HUDEP-2 (cell line): ENCODE data around the gene FAM227A.

Experiments
- DNase-seq, 76 experiments: peaks; one replicate each; lab custom pipeline; 2025; ENCODE audit not compliant: unreplicated experiment in 76 of 76; lab: John Stamatoyannopoulos, UW

The FAM227A gene

DNA sequence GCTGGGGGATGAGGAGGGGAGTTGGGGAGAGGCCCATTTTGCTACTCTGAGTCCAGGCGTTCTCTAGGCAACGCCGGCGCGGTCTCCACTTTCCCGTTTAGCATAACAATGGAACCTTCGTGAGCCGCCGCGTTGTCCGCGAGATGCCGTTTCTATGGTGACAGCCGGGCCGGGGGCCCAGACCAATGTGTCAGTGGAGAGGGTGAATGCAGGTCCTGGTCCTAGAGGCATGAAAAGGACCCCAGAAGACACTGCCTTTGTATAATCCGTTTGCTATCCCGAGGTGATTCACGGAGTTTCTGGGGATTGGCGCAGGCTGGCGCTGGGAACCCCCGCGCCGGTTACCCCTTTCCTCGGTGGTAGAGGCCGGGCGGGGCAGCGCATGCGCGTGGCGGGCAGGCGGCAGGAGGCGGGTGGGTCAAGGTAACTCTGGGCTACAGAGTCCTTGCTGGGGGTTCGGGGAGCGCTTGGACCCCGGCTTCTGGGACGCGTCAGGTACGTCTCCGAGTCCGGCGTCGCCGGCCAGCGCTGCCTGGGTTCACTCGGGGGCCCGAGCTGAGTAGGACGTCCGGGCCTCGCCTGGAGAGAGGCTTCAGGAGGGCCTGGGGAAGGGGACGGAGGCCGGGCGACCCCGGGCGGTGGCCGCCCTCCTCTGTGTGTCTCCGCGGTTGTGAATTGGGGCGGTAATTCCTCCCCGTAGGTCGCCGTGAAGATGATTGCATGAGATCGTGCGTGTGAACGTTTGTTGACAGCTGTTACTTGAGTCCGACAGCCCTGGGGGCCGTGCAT lies at the start of gene FAM227A, which contains the start of gene CBY1:
Gene FAM227A (minus strand): TSS at position 137 of the 789 bp plus-strand sequence. CDS start 6,224 bp downstream, outside the sequence.
Gene CBY1 (plus strand): TSS at position 383 of the 789 bp plus-strand sequence. CDS start 11,417 bp downstream, outside the sequence.
- peak in 73 of 76 experiments; percentile 23 to 94 (median 81) for DNase-seq

DNA sequence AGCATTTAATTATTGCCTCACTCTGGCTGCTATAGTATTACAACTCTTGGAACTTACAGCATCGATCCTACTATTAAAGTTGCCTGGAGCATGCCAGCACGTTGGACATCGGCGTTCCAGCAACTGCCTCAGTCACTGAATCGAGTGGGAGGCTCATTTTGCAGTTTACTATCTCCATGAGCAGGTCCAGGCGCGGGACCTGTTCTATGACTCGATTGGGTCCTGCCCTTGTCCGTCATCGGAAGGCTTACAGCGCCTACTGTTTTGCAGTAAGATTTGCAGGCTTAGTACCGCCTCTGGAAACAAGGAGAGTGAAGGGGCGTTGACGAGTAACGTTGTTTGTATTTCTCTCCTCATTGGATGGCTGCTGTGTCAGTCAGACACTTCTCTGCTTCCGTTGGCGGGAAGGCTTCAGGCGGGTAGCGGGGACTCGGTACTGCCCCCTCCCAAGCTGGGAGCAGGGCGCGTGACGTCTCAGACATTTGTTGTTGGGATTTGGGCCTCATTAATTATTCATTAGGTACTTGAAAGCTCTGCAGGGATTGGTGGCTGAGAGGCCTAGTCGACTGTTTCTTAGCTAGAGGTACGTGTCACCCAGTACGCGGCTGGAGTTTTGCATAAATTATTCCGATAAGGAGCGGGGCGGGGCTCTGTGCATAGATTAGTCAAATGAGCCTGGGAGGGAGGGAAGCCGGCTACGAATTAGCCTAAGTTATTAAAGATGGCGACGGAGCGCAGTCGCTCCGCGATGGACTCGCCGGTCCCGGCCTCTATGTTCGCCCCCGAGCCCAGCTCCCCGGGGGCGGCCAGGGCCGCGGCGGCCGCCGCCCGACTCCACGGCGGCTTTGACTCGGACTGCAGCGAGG lies 49.3 kb upstream of the FAM227A start, which contains the start of gene GTPBP1:
Gene GTPBP1 (plus strand): TSS at position 710 of the 866 bp plus-strand sequence. CDS start 12 bp downstream, at position 722.
- peak in 75 of 76 experiments; percentile 67 to 100 (median 99) for DNase-seq

DNA sequence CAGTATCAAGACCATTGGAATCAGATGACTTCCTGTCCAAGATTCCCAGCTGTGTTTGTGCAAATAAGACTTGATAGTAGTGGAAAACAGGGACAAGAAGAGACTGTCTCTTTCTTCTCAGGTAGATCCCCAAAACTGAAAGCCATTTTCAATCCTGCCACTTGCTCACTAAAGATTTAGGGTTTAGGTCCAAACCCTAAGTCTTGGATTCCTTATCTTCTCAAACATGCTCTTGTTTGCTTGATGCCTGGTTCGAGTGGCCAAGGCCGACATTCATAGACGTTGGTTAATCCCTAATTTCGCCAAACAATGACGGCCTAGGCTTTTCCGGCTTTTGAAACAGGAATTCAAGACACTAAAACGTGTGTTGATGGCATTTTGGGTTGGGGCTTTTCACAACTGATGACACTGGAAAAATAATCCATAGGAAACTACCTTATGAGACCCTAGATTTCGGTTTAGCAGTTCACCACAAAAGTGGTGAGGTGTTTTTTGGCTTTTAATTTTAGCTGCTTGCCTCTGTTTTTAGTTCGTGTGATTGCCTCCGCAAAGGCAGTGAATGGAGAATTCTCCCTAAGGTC lies 48.6 kb upstream of the FAM227A start:
- DNase-seq, result peak in 3 of 76 experiments; percentile 14 to 42 (median 25)

DNA sequence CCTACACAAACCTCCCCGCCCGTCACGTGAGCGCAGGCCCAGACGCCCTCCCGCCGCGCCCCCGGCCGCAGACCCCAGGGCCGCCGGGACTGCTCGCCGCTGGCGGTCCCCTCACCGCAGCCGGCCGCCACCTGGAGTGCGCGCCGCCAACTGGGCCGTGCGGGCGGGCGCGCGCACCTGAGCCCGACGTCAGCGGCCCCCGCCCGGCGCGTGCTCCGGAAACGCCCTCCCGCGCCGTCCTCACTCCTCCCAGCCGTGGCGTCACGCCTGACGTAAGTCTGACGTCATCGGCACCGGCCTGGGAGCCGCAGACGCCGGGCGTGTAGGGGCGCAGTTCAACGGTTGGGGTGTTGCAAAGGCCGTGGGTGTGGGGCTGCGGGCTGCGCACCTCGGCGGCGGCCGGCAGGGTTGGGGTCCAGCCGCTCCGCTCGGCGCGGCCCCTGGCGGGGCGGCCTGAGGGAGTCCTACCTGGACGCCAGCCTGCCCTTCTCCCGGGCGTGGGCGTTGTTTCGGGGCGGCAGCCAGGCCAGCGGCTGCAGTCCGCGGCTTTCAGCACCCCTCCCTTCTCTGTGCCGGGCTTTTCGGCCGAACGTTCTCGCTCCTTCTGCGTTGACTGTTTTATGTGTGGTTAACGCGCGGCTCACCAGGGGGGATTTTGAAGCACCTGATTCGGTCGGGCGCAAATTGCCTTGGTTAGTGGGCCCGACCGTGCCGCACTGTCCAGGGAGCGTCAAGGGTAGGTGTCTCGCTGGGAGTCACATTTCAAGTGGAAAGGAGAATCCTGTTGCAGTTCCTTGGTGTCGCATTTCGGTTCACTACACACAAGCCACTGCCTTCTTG lies 44.8 kb upstream of the FAM227A start, which contains the start of gene JOSD1:
Gene JOSD1 (minus strand): TSS at position 155 of the 840 bp plus-strand sequence. CDS start 956 bp downstream, outside the sequence.
- peak in 74 of 76 experiments; percentile 61 to 96 (median 88) for DNase-seq

DNA sequence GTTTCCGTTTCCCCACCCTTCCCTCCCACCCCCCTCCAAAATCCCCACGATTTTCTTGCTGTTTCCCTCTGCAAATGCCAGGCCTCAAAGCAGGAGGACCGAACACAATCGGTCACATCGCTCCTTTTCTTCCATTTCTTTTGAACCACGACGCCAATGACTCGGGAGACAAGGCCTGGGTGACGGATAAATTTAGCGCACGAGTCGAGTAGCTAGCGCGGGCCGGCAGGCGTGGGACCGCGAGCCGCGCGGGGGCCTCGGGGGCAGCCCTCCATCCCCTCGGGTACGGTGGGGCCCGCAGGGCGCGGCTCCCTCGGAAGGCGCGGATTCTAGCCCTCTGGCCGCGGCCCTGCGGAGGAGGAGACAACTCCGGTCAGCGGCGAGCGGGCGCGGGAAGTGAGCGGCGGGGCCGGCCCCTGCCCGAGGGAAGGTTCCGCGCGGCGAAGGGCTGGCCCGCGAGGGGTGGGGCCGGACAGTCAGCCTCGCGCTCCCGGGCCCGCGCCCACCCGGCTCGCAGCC lies 44.1 kb upstream of the FAM227A start:
- DNase-seq, result peak in 24 of 76 experiments; percentile 29 to 69 (median 58)

DNA sequence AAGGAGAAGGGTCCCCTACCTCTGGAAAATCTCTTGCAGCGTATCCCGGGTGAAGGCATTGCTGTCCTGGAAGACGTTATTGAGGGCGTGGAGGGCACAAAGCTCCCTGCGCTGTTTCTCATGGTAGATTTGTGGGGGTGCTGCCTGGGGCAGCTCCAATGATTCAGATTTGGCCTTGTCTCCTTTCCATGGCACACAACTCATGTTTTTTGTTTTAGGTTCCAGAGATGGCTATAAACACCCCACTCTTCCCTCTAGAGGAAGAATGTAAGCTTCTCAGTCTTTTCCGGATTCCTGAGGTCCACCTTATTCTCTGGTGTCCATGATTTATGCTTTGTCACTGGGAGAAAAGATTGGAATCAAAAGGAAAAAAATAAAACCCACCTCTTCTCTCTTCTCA lies 43.6 kb upstream of the FAM227A start:
- DNase-seq, result no peak

DNA sequence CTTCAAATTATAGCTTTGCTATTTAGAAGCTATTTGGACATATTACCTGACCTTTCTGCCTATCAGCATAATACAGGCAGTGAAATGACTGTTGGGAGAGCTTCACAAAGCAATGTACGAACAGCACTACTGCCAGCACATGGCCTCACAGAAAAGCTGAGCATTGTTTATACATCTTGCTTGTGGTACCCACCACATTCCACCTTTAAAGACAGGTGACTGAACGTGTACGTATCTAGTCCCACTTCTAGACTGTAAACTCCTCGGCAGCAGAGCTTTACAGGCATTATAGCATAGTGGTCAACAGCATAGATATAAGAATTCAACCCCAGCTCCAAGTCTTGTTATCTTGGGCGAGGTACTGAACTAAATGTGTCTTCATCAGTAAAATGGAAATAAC lies 43.0 kb upstream of the FAM227A start:
- no peak for DNase-seq

DNA sequence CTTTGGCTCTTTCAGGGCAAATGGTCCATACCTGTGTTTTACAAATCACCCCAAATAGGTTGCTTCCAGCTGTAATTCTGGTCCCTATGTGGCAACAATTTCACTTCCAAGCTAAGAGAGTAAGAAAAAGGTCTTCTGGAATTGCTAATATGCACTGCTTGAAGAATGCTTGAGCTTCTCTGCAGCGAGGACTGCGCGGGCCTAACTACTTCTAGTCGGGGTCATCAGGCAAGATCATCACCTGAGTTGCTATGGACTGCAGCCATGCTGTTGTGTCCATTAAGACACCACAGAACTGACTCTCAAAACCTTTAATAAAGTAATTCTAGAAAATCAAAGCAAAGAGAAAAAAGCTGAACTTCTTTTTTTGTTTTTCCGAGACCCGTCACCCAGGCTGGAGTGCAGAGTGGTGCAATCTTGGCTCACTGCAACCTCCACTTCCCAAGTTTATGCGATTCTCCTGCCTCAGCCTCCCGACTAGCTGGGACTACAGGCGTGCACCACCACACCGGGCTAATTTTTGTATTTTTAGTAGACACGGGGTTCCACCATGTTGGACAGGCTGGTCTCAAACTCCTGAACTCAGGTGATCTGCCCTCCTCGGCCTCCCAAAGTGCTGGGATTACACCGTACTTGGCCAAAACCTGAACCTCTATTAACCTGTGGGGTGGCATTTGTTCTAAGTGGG lies 42.4 kb upstream of the FAM227A start:
- no peak for DNase-seq

DNA sequence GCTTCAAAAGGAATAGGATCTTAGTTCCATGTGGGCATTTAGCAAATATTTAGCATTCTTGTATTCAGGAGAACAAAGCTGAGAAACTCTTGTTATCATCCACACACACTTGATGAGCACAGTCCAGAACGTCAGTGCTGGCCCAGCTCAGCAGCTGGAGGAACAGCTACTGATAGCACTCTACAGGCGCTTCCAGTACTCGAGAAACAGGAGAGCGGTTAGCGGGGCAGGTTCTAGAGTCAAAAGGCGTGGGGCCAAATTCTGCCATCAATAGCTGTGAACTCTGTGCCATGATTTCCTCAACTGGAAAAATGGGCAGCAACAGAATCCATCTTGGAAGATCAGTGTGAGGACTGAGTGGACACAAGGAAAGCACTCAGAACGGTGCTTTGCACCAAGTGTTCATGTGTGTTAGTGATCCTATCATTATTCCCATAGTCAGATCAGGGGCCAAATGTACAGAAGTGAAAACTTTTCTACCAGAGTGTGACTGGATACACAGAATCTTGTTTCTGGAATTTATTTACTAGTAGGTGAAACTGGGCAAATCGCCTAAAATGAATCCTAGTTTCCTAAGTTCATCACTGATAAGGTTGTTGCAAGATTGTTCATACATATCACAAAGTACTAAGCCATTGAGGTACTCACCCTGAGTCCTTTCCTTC lies 41.4 kb upstream of the FAM227A start:
- DNase-seq, result peak in 67 of 76 experiments; percentile 21 to 78 (median 52)

DNA sequence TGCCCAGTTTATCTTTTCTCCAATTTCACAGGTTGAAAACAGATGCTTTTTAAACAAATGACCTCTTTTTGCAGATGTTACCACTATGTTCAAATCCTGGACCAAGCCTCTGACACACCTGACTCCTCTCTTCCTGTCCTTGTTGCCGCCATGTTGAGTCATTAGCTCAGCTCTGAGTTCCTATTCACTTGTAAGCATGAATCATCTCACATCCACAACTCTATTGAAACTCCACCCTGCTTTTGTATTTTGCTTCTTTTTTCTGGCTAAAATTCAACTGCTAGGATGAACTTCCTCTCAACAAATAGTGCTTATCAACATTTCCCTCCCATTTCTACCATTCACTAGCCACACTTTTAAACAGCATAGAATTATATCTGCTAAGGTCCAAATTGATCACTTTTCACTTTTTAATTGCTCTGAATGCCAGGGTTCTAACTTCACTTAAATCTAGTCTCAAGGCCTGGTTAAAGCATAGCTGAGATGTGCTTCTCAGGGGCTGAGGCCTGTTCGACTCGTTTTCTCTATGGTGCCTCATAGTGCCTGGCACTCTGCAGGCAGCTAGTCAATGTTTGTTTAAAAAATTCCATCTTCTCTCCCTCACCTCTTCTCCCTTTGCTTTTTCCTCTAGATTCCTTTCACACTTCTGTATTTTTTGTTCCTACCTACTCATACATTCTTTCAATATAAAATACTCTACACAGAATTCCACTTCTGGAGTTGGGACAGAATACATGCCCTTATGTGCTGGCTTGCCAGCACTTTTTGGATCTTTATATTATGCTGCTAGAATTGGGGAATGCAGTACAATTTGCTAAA lies 40.6 kb upstream of the FAM227A start:
- DNase-seq, result peak in 26 of 76 experiments; percentile 9 to 71 (median 38)

DNA sequence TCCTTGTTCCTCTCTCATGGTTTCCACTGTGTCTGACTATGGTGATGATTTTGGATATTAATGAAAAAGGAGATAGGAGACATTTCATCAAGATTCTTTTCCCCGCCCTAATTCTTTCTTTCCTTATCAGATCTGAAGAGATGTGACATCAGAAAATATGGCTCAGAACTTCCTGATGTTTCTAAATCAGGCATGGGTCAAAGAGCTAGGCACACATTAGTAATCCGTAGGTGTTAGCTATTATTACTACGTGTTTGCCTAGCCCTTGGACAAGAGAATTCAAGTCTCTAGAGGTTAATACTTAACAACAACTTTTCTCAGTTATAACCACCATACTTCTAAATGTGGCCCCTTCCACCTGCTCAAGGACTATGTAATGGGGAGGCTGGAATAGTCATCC lies 38.7 kb upstream of the FAM227A start:
- DNase-seq, result no peak

DNA sequence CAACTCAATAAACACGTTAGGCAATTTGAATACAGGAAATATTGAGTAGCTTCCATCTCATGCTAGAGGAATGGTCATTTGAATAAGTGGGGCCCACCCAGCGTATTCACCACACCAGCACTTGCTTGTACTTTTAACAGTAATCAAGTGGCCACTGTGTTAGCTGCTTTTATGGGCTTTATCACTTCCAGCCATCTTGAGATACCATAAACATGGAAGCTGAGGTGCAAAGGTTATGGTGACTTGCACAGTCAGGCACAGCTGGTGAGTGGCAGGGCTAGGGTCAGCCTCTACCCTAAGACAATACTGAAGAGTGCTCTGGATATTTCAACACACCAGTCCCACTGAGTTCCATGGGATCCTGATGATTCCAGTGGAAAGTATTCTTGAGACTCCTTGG lies 37.9 kb upstream of the FAM227A start:
- DNase-seq, result no peak

DNA sequence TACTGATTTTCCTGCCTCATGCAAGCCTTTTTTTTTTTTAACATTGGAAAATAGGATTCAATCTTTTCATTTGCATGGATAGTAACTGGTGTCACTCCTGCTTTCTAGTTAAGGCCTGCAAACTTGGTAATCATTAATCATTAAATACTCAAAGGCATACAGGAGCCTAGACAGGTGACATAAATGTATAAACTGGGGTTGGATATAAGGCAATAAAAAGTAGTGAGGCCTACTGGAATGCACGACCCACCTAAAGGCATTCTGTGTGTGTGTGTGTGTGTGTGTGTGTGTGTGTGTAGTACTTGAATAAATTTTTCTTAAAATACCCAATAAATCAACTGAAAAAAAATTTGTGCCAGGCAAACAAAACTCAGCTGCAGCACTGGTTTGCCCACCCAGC lies 33.5 kb upstream of the FAM227A start:
- DNase-seq, result no peak

DNA sequence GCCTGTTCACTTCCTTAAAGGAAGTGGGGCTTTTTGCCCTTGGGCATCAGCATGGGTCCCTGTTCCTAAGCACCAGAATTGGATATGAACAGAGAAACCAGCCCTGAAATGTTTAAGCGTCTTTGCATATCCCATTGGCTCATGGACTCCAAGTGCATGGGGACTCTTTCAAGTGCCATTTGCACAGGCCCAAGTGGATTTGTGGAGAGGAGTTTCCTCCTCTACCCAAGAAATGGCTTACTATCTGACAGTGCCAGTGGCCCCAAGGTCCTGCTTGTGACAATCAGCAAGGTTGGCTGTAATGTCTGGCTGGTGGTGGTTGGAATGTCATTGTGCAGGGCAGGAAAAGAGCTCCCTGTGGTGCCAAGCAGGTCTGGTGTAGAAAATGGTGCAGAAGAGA lies 29.6 kb upstream of the FAM227A start:
- no peak for DNase-seq

DNA sequence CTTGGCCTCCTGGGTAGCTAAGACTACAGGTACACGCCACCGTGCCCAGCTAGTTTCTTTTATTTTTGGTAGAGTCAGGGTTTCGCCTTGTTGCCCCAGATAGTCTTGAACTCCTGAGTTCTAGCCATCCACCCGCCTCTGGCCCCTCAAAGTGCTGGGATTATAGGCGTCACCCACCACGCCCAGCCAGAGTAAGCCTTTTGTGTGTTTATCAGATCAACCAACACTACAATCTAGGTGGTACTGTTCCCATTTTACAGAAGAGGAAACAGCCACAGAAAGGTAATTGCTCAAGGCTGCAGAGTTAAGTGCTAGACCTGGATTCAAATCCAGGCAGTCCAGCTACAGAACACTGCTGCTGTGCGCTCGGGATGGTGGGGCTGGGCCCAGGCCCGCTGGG lies 28.7 kb upstream of the FAM227A start:
- DNase-seq, result peak in 41 of 76 experiments; percentile 8 to 66 (median 40)

DNA sequence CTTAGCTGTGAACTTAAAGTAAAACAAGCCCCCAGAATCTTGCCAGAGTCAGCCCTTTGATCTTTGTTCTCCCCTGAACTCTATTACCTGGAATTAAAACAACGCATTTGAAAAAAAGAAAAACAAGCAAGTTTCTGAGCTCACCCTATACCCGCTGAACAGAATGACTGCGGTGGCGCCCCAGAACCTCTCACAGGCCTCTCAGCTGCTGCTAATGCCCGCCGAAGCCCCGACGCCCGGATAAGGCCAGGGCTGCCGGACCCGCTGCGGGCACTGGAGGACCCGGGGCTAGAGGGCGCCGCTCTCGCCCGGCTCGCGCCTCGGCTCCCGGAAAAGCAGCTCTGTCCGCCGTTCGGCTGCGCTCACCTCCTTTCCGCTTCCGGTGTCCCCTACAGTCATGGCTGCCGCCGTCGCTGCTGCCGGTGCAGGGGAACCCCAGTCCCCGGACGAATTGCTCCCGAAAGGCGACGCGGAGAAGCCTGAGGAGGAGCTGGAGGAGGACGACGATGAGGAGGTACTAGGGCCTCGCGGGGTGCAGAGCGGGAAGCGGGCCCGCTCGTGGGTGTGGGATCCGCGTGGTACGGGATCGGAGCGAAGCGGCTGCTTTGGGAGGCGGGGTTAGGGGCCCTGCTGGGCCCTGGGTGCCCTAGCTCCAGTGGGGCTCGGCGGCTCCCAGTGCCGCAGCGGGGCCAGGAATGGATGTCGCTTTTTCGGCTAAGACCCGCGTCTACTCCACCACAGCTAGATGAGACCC lies 25.6 kb upstream of the FAM227A start, which contains the start of gene TOMM22:
Gene TOMM22 (plus strand): TSS at position 376 of the 754 bp plus-strand sequence. CDS start 22 bp downstream, at position 398.
- DNase-seq, result peak in 73 of 76 experiments; percentile 35 to 85 (median 77)

DNA sequence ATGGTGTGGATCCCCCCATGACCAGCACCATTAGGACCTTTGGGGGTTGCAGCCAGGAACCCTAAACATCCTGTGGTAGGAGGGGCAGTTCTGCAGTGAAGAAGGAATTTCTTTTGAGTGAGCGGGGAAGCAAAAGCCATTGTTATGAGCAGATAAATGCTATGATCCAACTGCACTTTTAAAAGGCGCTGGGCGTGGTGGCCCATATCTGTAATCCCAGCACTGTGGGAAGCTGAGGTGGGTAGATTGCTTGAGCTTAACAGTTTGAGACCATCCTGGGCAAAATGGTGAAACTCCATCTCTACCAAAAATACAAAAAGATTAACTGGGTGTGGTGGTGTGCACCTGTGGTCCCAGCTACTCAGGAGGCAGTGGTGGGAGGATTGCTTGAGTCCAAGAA lies 19.6 kb upstream of the FAM227A start:
- DNase-seq, result peak in 22 of 76 experiments; percentile 8 to 46 (median 25)
